HUES6 (cell line): Measurements from ENCODE around the gene ASTL.
A peak's percentile ranks its signal among the peaks of the same experiment; 100 is the strongest.
"Not testable (repeated sequence)": the region's sequence is repeated elsewhere in the genome, so short reads cannot be mapped to it uniquely, and the experiment has no call there.

Source experiments
- H3K27ac ChIP-seq: 2 replicates; pipeline ENCODE4 v1.7.0; 2013; ENCODE audit warnings: low read depth, mild to moderate bottlenecking, low read length, inconsistent platforms
- H3K27me3 ChIP-seq: 2 replicates; pipeline ENCODE4 v1.6.1; 2013; ENCODE audit warnings: low read length; ENCODE audit not compliant: control insufficient read depth, insufficient read depth
- H3K36me3 ChIP-seq: 2 replicates; pipeline ENCODE4 v1.6.1; 2013; ENCODE audit warnings: low read length; ENCODE audit not compliant: control insufficient read depth, insufficient read depth
- H3K4me1 ChIP-seq: 2 replicates; pipeline ENCODE4 v1.6.1; 2013; ENCODE audit warnings: low read length; ENCODE audit not compliant: control insufficient read depth, insufficient read depth
- H3K4me3 ChIP-seq: 2 replicates; pipeline ENCODE4 v1.5.1; 2013; ENCODE audit warnings: low read depth, low read length
- H3K9ac ChIP-seq: one replicate; pipeline ENCODE4 v1.6.1; 2013; ENCODE audit warnings: mild to moderate bottlenecking, low read length
- H3K9me3 ChIP-seq: 2 replicates; pipeline ENCODE4 v1.6.1; 2013; ENCODE audit warnings: low read depth, low read length; ENCODE audit not compliant: control insufficient read depth, insufficient read depth

The ASTL gene

DNA sequence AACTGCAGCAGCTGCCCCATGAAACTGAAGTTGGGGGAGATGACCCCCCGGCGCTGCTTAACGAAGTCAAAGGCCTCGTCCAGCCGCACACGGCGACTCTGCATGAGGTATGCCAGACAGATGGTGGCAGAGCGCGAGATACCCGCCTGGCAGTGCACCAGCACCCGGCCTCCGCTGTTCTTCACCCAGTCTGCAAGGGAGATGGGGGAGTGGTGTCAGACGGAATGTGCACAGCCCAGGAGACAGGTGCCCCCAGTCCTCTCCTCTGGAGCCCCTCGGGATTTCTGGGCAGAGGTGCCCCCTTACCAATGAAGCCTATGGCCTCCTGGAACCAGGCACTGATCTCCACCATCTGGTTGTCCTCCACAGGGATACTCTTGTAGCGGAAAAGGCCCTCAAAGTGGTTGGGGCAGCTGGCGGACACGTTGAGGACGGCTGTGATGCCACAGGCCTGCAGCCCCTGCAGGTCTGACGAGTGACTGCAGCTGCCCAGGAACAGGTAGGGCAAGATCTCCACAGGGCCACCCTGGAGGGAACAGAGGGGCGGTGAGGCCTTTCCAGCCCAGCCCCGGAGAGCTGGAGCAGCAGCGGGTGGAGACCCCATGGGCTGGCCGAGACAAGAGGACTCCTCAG is 5.7 kb upstream of the ASTL start:
- Histone ChIP-seq H3K27ac (no peak overlapping the region), H3K4me1 (peaks cover 38% of the 10 kb centered on the region), H3K9ac (no peak overlapping the region), H3K9me3 (no peaks in the 10 kb centered on the region), H3K36me3 (no peaks in the 10 kb centered on the region), H3K4me3 (peak overlapping the region; percentile 52), H3K27me3 (peaks cover 39% of the 10 kb centered on the region)

DNA sequence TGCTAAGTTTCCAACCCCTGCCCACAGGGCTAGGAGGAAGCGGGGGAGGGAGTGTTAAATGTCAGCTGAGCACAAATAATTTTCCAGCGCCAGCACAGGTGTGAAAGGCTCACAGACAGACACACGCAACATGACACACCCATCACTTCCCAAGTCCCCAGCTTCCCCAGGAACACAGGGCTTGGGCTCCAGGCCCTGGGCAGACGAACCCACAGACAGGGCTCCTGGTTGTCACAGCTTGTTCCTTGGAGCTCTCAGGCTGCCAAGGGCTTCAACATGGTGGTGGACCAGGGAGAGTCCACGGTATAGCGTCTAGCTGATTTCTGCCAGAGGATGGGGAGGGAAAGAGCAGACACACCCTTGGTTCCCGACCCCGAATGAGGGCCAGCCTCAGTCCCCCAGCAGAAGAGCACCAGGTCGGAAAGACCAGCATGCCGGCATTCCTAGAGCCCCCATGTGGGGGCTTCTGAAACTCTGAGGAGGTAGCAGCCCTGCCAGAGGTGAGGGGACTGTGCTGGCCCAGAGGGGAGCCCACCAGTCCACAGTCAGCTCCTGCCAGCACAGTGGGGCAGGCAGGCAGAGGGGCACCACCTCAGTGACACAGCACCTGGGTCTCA is 5.0 kb upstream of the ASTL start:
- peaks cover 32% of the 10 kb centered on the region for H3K4me1 ChIP-seq
- H3K9ac ChIP-seq: no peak overlapping the region
- H3K27me3 ChIP-seq: peaks cover 39% of the 10 kb centered on the region
- no peak overlapping the region for H3K4me3 ChIP-seq
- no peaks in the 10 kb centered on the region for H3K36me3 ChIP-seq
- H3K9me3 ChIP-seq: no peaks in the 10 kb centered on the region
- H3K27ac ChIP-seq: no peak overlapping the region

DNA sequence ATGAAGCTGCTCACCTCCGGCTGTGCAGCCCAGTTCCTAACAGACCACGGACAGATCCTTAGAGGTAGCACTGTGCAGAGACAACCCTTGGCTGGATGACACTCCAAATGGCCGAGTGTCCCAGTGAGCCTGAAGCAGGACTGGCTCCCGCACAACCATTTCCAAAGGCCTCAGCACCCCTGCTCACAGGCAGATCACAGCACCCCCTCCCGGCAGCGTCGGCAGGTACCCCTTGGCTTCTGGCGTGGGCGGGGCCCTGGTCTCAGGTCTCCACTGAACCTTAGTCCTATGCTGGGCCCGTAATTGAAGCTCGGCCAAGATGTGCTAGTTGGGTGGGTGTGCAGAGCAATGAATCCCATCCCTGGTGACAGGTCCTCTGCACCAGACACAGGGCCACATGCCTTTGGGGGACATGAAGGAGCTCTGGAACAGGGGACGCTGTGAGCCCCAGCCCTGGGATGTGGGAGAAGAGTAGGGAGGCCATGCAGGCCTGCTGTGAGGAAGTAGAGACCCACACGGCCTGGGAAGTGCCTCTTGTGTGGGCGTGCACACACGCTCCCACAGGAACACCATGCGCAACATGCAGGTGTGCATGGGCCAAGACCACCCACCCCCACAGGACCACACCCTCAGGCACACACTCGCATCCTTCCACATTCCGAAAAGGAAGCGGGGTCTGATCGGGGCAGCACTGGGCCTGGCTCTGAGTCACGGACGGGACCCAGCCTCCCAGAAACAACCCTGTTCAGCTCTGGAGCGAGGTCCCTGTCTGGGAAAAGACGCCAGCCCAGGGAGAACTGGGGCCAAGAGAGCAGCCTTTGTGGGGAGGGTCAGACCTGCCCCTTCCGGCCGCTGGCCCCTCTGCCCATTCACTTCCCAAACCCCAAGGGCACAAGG is 4.2 kb upstream of the ASTL start:
- Histone ChIP-seq H3K27me3 (peaks cover 43% of the 10 kb centered on the region), H3K4me3 (no peak overlapping the region), H3K9me3 (no peaks in the 10 kb centered on the region), H3K27ac (no peak overlapping the region), H3K4me1 (peaks cover 28% of the 10 kb centered on the region), H3K9ac (no peak overlapping the region), H3K36me3 (no peaks in the 10 kb centered on the region)

DNA sequence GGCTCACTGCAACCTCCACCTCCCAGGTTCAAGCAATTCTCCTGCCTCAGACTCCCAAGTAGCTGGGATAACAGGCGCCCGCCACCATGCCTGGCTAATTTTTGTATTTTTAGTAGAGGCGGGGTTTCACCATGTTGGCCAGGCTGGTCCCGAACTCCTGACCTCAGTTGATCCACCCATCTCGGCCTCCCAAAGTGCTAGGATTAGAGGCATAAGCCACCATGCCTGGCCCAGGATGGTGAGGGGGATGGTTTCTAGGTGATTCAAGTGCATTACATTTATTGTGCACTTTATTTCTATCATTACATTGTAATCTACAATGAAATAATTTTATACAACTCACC is 3.3 kb upstream of the ASTL start:
- H3K27me3 ChIP-seq: peaks cover 38% of the 10 kb centered on the region
- not testable (repeated sequence) for H3K4me3 ChIP-seq

DNA sequence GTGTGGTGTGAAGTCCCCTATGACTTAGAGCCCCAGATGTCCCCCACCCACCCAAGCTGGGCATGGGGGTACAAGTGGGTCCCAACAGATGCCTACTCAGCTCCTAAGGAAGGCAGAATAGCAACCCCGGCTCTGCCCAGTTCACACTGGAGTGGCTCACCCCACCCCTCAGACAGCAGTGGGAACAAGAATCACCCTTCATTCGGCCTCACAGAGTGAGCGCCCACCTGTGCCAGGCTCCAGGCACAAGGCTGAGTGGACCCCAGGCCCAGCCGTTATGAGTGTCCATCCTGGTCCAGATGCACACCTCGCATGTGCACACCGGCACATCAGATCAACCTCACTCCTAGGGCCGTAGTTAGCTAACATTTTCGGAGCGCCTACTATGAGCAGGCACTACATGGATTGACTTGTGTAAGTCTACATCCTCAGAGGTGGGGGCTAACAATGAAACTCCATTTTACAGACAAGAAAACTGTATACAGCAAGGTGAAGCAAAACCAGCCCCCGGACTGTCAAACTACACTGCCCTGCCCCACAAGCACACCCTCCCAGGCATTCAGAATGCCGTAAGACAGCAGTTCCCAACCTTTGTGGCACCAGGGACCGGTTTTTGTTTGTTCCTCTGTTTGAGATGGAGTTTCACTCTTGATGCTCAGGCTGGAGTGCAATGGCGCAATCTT is 2.8 kb upstream of the ASTL start:
- no peak overlapping the region for H3K27ac ChIP-seq
- H3K36me3 ChIP-seq: no peaks in the 10 kb centered on the region
- peaks cover 36% of the 10 kb centered on the region for H3K27me3 ChIP-seq
- no peak overlapping the region for H3K4me3 ChIP-seq
- no peaks in the 10 kb centered on the region for H3K9me3 ChIP-seq
- peaks cover 15% of the 10 kb centered on the region for H3K4me1 ChIP-seq
- H3K9ac ChIP-seq: no peak overlapping the region

More for the DNA sequence above, 3.3 kb upstream of the ASTL start:
- H3K9me3 ChIP-seq, H3K36me3 ChIP-seq, H3K27ac ChIP-seq, H3K9ac ChIP-seq: not testable (repeated sequence)
- peaks cover 20% of the 10 kb centered on the region for H3K4me1 ChIP-seq

DNA sequence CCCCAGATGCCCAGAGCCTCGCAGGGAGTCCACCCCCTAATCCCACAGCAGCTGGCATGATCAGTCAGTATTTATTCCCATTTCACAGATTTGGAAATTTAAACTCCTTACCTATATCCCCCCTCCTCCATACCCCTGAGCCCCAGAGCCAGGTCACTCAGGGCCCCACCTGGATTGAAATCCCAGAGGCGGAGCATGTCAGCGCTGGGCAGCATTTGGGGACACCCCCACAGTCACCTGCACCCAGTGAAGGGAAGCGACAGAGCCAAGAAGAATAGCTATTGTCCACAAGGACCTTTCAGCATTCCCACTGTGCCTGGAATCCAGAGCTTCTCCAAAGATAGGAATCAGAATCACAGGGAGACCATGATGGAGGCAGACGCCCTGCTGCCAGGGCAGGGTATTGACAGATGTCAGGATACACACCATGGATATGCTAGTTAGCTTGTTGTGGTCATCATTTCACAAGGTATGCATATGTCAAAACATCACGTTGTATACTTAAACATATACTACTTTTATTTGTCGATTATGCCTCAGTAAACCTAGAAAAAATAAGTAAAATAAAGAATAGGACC is 968 bp upstream of the ASTL start:
- H3K36me3 ChIP-seq: no peaks in the 10 kb centered on the region
- H3K4me1 ChIP-seq: peaks cover 5% of the 10 kb centered on the region
- no peak overlapping the region for H3K27ac ChIP-seq
- no peak overlapping the region for H3K9ac ChIP-seq
- peaks cover 23% of the 10 kb centered on the region for H3K27me3 ChIP-seq
- H3K4me3 ChIP-seq: no peak overlapping the region
- no peaks in the 10 kb centered on the region for H3K9me3 ChIP-seq

DNA sequence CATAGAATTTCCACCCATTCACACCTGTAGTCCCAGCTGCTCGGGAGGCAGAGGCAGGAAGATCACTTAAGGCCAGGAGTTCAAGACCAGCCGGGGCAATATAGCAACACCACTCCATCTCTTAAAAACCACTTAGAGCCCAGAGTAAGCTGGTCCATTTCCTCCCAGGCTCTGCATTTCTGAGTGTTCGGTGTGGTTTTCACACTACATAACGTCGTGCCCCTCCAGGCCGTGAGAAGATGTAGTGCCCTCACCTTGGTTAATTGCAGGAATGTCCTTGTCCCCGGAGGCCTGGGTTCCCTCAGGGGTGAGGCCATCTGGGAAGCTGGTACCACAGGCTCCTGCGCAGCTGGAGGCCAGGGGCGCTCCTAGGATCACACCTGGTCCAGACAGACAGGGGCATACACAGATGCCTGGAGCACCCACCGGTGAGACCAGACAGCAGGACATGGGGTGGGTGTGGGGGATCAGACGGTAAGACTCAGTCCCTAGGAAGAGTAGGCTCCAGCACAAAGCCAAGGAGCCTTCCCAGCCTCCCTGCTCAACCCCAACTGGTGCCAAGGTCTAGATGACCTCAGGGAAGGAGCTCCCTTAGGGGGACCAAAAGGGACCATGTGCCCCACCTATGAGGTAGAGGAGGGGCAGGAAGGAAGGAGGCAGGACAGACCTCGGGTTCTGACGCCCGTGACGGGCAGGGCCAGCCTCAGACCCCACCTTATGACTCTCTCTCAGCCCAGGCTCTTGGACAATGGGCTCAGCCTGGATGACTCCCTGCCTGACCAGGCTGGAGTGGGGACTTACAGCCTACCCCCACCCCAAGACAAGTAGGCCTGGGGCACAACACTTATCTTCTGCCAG is 752 bp downstream of the ASTL start:
- no peak overlapping the region for H3K4me3 ChIP-seq
- peaks cover 16% of the 10 kb centered on the region; the same call in 1 of the 2 replicates for H3K27me3 ChIP-seq

DNA sequence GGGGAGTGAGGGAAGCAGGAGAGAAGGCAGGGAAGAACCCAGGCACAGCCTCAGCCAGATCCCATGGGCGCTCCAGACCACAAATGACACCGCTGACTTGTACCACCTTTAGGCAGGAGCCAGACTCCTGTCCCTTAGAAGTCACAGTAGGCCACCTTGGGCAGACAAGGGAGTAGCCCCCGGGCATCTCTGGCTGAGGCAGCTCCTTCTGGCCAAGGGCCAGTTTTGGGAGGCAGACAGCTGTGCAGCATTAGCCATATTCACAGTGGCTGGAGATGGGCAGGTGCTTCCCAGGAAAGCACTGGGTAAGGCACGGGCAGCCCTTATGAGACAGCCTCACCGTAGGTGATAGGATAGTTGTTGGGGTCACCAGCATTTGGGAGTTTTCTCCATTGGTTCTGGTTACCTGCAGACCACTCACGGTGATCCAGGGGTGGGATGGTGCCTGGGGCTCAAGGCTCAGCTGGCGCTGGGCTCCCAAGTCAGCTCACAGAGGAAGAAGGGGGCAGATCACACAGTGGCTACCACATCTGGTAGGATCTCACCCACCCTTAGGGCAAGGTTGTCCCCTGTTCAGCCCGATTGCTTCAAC is 2.1 kb downstream of the ASTL start:
- Histone ChIP-seq H3K9me3 (no peaks in the 10 kb centered on the region), H3K4me3 (no peak overlapping the region), H3K4me1 (peaks cover 4% of the 10 kb centered on the region), H3K27me3 (peaks cover 16% of the 10 kb centered on the region; the same call in 1 of the 2 replicates), H3K27ac (no peak overlapping the region), H3K36me3 (no peaks in the 10 kb centered on the region), H3K9ac (no peak overlapping the region)

More for the DNA sequence above, 752 bp downstream of the ASTL start:
- no peak overlapping the region for H3K27ac ChIP-seq
- no peaks in the 10 kb centered on the region for H3K9me3 ChIP-seq
- no peaks in the 10 kb centered on the region for H3K36me3 ChIP-seq
- H3K4me1 ChIP-seq: peaks cover 4% of the 10 kb centered on the region
- no peak overlapping the region for H3K9ac ChIP-seq

DNA sequence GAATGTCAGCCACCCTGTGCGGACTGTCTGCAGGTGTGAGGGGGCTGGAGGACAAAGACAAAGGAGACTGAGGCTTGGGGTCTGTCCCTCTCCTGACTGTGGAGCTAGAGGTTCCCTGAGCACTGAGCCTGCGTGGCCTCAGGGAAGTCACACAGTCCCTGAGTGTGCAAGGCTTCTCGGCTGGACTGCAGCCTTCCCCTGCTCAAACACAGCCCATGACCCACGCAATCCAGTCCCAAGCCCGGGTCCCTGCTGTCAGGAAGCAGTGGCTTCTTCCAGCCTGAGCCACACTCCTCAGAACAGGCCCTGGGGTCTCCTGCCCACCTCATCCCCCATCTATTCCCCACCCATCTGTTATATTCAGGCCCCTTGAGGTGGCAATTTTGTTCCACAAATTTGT is 2.7 kb downstream of the ASTL start:
- Histone ChIP-seq H3K36me3 (no peaks in the 10 kb centered on the region), H3K4me1 (peaks cover 4% of the 10 kb centered on the region)

DNA sequence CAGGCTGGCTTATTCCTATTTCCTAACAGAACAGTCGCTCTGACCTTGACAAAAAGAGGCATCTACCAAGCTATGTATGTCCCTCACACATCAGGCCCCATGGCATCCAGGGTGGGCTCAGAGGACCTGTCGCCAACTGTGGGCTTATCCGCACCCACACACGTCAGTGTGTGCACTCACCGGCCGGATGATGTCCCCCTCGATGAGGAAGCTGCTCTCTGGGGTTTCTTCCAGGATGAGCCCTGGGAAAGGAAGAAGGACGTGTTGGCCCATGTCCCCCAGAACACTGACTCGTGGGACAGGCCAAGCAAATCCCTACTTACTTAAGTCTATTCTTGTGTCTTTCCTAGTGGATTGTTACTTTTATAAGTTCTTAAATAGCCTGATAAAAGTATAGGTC is 3.1 kb downstream of the ASTL start:
- H3K4me3 ChIP-seq: no peak overlapping the region
- no peak overlapping the region for H3K27ac ChIP-seq
- H3K27me3 ChIP-seq: peaks cover 21% of the 10 kb centered on the region; the same call in 1 of the 2 replicates
- no peaks in the 10 kb centered on the region for H3K9me3 ChIP-seq
- H3K36me3 ChIP-seq: no peaks in the 10 kb centered on the region
- H3K4me1 ChIP-seq: peaks cover 4% of the 10 kb centered on the region
- H3K9ac ChIP-seq: no peak overlapping the region

More for the DNA sequence above, 2.7 kb downstream of the ASTL start:
- no peaks in the 10 kb centered on the region for H3K9me3 ChIP-seq
- H3K27ac ChIP-seq: no peak overlapping the region
- H3K27me3 ChIP-seq: peaks cover 17% of the 10 kb centered on the region; the same call in 1 of the 2 replicates
- H3K9ac ChIP-seq: no peak overlapping the region
- no peak overlapping the region for H3K4me3 ChIP-seq
